NCI-H2107 treated with DMSO at 0.1 percent for 48 hours (cell line): ENCODE measurements around the gene KLHL1.

Experiments
- DNase-seq: peaks from one replicate; lab custom pipeline; 2025; ENCODE audit not compliant: unreplicated experiment; lab: John Stamatoyannopoulos, UW

The KLHL1 gene

DNA sequence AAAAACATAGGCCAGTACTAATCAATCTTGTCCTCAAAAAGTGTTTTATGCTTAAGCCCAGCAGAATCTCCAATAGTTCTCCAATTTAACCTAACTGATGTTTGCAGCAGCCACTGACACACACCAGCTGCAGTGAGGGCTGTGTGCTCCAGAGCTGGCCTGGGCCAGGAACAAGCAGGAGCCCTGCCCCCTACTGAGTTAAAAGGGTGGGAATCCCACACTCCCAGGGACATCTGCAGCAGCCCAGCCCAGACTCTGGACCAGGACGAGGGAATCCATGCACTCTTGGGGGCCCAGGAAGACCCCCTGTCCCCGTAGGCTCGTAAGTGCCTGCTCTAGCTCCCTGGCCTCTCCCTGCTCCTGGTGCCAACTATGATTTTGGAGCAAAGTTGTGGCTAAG lies 92.1 kb downstream of the KLHL1 start:
- DNase-seq: no peak

DNA sequence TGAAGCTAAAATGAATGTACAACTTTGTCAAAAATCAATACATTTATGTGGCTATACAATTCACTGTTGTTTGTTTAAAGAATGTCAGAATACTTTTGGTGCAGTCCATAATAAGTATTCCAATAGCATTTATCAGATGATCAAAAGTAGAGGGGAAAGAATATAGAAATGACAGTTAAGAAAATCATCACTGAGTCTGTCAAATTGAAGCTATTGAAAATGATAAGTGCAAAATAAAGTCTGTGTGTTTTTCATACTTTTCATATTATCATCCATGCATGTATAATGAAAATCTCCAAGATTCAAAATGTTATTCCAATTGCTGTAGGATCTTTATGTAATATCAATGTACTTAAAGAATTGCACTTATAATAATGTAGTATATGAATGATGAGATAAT lies 93.9 kb downstream of the KLHL1 start:
- no peak for DNase-seq

DNA sequence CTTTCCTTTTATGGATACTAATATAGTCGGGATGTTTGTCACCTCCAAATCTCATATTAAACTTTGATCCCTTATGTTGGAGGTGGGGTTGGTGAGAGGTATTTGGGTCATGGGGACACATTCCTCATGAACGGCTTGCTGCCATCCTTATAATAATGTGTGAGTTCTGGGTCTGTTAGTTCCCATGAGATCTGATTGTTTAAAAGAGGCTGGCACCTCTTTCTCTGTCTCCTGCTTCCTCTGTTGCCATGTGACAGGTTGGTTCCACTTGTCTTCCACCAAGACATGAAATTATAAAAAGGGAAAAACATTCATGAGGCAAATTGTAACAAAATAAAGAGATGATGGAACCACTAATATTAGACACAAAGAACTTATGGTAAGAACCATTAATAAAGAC lies 108.4 kb downstream of the KLHL1 start:
- no peak for DNase-seq

DNA sequence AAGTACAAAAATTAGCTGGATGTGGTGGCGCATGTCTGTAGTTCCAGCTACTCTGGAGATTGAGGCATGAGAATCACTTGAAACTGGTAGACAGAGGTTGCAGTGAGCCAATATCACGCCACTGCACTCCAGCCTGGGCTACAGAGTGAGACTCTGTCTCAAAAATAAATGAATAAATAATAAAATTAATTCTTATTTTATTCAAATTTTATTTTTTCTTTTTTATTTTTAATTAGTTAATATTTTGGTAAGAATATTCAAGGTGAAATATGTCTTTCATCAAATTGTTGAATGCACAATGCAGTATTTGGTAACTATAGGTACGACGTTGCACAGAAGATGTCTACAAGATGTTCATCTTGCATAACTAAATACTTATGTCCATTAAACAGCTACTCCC lies 111.2 kb downstream of the KLHL1 start:
- no peak for DNase-seq

DNA sequence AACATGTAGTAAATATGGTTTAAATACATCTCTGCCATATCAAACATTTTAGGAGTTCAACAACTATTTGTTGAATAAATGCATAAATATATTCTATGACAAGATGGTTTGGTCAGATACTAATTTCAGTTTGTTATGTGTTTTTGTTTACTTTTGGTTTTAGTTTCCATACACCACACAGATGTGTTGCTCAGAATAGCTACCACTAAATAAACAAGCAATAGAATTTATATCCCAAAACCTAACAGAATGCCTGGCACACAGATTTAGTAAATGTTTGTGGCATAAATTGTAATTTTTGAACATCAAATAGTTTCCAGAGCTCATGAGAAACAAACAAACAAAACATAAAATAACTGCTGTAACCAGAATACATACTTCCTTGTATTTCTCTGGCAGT lies 127.5 kb downstream of the KLHL1 start:
- DNase-seq: no peak

DNA sequence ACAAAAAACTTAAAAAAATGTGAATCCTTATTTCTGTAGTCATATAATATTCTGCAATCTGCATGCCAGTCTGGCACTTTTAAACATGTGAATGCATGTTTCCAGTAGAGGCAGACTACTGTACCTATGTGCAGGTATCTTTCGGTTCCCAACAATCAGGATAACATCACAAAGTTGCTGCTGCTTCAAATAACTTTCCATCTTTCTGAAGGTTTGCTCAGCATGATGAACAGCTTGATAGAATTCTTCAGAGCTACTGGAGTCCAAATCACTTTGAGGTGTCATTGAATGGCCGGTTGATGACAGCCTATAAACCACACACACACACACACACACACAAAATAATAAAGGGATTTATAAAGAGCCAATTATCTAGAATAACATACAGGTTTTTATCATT lies 132.8 kb downstream of the KLHL1 start:
- no peak for DNase-seq

DNA sequence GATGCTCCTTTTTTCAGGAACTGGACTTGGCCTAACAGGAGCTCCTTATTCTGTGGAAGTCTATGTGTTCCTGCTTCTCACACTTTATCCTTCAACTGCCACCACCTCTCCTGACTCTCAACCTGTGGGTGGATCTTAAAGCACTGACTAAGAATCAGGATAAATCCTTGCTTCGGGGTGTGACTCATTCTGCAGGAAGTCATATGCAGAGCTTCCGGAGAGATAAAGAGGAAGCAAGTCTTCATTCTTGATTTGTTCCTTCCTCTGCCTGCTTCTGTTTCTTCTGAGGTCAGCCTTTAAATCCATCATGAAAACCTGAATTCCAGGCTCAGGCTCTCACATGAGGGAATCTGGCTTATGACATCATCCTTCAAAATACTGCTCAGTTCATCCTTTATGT lies 137.7 kb downstream of the KLHL1 start:
- no peak for DNase-seq

DNA sequence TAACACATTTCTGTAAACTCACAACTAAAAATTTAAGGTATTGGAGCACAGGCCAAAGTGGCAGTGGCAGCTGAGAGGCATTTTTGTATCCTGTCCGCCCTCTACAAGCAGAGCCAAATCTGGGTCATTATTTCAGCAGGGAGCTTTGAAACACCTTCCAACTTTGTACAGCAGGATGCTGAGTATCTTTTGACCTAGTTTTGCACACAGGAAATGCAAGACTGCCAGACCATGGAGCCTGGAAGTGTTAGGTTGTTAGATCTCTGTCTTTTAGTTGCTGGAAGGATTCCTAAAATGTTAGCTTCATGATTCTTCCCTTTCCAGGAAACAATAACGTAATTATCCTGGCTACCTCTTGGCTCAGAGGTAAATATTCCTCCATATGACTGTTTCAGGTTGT lies 149.2 kb downstream of the KLHL1 start:
- no peak for DNase-seq

DNA sequence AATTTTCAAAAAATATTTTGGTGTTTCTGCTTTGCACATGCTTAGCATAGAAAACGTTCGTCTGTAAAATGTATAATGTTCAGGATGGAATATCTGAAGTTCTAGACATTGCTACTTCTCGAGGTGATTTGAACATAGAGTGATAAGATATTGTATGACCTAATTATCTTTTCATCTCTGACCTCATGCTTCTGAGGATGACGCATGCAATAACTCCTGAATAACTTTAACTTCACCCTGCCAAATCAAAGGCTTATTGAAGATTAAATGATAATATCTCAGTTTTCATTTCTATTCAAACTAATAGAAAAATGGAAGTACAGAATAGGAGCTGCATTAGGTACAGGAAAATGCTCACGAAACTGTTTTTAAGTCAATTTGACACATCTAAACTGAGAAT lies 151.4 kb downstream of the KLHL1 start:
- DNase-seq: no peak

DNA sequence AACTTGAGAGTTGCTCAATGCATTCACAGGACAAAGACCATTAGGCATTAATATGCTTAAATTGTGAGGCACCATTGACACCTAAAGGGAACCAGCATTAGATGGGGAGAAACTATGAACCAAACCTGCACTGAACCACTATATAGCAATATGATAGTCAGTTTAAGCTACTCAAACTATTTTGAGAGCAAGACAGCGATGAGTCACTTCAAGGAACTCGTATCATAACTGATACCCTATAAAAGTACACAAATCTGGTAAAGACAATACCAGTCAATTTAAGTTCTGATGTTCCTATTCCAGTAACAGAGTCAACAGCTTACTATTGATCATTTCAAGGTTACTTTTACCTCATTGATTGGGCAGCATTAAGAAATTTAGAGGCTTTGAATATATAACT lies 151.9 kb downstream of the KLHL1 start:
- DNase-seq: no peak

DNA sequence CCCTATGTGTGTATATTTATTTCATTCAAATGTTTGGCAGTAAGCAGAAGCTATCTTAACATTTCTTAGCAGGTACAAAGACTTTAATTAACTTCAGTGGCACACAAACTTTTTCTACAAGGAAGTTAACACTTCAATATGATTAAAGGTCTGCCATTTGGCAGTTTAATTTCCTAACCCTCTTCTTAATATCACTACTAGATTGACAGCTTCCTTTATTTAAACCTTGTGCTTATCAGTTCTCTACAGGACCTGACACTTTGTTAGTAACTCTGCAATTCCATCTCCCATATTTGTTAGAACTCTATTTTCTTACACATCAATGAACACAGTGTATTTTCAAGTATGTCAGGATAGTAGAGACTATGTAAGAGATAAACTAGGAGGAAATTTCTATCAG lies 153.0 kb downstream of the KLHL1 start:
- no peak for DNase-seq

DNA sequence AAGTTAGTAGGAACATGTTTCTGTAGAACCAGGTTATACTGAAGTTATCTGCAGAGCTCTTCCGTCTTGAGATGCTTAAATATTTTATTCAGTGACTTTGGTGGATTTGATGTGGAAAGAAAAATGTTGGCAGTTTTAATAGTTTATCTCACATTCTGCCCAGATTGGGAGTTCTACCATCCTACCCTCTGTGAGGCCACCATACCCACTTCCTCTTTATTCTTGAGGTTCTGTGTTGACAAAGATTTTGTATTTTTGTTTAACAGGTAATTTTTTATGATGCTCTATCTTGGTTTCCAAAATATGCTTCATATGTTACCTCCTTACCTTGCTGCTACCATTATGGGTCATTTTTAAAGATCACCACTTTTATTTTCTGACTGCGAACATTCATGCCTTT lies 156.8 kb downstream of the KLHL1 start:
- no peak for DNase-seq

DNA sequence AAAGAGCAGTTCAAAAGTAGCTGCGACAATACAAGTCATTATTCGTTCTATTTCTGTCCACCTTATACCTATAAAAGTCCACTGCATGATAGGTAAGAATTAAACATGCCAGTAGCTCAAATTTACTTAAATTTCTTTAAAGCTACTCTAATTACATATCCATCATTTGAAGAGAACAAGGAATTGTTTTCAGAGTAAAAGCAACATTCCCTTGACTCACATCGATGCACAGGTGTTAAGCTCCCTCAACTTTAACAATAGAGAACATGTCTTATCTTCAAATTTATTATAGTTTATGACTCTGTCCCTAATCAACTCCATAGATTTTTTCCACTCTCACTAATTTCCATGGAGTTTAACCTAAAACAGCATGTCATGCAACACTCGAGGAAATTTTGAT lies 158.1 kb downstream of the KLHL1 start:
- DNase-seq: no peak

DNA sequence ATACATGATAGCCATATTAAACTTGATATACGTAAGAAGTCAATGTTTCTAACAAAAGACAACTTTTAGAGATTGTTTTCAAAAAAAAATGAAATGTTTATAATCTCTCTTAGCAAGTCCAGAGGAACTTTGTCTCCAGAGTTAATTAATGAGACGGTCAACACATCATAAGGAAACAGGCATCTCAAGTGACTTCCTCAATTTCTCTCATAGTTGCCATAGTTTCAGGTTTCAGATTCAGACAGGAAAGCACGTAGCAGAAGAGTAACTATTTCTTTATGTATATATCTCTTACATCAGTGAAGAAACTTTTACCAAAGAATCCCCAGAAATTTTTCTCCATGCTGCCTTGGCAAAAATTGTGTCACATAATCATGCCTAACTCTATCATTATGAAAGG lies 160.2 kb downstream of the KLHL1 start:
- no peak for DNase-seq

DNA sequence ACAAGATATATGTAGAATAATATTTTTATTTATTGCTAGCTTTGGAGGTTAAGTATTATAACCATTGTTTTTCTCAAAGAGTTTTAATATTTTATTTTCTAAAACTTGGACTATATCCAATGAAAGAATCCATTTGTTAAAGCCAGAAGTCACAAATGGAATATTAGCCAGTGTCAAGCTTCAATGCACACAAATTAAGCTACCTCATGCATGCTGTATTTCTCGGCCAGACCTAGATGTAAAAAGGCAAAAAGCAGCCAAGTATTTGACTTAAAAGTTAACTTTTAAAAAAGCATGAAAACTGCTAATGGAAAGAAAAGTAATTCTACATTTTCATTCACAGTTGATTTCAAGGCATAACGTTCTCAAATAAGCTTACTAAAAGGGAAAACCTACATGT lies 160.7 kb downstream of the KLHL1 start:
- DNase-seq: no peak

DNA sequence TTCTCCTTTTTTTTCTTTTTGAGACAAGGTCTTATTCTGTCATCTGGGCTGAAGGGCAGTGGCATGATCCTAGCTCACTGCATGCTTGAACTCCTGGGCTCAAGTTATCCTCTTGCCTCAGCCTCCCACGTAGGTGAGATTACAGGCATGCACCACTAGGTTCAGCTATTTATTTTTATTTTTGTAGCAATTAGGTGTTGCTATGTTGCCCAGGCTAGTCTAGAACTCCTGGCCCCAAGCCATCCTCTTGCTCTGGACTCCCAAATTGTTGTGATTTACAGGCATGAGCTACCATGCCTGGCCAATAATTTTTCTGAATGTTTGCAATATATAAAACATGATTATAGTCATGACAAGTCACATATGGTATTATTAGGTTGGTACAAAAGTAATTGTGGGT lies 161.7 kb downstream of the KLHL1 start:
- no peak for DNase-seq

DNA sequence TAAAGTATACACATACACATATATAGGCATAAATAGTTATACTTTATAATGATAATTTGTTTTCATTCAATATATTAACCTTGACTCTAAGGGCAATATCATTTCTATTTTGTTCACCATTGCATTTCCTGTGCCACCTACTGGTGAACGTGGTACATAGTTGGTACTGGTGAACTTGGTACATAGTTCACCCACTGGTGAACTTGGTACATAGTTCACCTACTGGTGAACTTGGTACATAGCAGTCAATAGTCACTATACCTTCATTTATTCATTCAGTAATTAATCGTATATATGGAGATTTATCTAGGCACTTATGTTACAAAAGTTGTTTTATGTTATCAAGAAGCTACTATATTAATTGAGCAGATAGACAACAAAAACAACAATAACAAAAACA lies 173.2 kb downstream of the KLHL1 start:
- DNase-seq: no peak

DNA sequence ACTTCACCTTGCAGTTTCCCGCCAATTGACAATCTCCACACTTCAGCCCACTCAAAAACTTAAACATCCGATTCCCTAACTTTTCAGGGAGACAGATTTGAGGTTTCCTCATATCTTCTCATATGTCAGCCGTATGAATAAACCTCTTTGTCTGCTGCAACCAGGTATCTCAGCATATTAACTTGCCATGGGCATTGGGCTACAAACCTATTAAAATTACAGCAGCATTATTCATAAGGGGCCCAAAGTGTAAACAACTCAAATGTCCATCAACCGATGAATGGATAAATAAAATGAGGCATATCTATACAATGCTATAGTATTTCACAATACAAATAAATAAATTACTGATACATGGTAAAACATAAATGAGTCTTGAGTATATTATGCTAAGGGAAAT lies 180.0 kb downstream of the KLHL1 start:
- DNase-seq: no peak

DNA sequence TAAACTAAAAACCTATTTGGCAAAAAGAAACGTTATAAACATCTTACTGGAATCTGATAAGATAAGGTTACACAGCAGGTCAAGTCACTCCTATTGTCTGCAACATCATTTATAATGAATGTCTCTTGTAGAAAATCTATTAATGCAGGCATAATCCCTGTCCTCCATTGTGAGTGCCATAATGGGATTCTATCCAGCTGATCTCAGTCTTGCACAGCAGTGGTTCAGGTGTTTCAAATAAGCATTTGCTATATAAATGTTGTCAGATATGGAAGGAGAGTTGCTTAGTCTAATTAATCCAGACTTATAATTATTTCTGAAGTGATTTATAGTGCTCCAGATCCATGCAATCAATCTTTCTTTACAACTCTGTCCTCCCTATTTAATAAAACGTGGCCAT lies 187.1 kb downstream of the KLHL1 start:
- DNase-seq: no peak

DNA sequence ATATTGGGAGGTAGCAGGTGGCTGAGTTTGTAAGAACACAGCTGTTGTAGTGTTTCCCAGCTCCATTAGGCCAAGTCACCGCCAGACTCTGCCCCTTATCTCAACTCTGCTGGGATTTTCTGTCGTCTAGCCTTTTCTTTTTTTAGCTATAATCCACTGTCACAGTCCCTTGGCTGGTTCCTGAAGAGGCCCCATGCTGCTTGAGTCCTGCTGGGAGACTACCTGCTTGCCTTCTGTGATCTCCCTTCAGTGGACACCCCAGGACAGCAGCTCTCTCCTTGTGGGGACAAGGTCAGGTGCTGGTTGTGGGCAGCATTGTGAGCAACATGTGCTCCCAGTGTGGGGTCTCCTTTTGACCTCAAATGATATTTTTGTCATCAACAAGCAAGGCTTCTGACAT lies 195.6 kb downstream of the KLHL1 start:
- DNase-seq: peak; percentile 71

DNA sequence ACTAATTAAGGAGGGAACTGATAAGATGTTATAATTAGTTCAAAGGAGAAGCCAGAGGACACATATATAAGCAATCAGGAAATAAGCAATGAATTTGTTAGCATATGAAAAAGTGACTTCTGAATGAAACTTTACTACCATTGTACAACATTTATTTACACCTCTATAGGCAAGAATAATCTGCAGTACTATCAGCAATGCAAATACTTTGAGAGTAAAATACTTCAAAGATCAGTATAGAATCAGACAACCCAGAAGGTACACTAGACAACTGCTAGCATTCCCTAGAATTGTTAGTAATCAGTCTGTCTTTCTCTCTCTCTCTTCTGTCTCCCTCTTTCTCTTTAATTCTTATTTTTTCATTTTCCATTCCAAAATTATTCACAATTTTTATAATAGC lies 197.5 kb downstream of the KLHL1 start:
- no peak for DNase-seq

DNA sequence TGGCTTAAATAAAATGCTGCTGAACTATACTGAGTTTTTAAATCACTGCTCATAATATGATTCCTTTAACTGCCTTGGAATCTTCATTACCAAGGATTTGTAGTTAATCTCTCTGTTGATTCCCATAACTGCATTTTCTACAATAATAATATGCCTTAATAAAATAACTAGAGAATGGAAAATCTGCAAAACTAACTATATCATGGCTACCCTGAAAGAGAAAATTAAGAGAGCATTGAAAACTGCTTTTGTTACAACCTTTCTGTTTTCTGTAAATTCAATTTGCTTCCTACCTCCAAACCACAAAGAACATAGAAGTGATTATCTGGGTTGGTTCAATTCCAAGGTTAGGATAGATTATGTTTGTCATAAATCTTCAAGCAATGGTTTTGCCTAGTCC lies 203.5 kb downstream of the KLHL1 start:
- DNase-seq: no peak

DNA sequence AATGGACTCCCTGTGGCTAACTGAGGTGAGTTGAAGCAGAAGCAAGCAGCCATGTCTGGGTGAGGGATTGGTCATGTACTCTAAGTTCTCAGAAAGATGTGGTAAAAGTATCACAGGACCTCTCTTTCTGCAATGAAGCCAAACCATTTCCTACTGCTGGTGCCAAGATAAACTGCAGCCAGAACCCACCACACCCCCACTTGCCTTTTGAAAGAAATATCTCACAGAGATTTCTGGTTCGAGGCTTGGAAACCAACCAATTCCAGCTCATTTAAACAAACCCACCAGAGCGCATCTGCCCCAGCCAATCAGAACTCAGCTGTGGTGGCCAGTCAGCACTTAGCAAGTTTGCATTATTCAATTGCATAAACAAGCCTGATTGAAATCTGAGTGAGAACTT lies 205.2 kb downstream of the KLHL1 start:
- DNase-seq: no peak

DNA sequence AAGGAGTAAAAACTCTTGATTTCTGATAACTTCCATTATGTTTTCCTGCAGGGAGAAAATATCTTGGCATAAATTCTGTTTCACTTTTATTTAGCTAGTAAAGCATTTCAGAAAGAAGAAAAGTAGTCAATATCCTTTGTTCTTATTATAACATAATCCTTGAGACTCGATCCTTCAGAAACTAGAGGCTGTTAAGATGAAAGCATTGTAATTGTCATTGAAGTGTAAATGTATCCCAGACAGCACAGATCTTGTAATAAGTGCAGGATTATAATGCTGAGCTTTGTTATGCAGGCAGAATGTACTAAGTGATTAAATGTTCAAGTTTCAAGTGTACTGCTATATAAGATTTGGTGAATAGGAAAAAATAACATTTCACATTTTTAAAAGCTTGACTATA lies 225.8 kb downstream of the KLHL1 start:
- no peak for DNase-seq
